ENCODE data around the gene TMEM179.

Gene TMEM179

DNA sequence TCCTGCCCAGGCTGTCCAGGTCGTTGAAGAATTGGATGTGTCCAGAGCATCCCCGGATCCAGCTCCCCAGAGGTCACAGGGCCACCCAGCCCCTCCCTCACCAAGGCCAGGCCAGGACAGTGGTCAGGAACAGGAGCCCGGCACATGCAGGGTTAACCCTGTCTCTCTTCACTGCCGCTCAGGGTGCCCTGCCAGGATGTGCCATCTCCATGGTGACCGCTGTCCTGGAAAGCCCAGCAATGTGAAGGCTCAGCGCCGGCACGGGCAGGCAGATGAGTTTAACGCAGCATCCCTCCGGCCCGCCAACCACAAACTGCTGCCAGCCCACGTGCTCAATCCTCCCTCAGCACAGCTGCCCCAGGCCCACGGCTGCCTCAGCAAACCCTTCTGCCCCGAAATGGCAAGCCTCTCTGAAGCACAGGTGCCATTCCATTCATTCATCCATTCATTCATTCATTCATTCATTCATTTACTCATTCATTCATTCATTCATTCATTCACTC, 4.4 kb downstream of the TMEM179 start:
- H3K9me3 ChIP-seq (ENCODE audit: control insufficient read depth in 1 of 2, low read length in 2 of 2): no peaks in the 10 kb centered on the region
- H3K4me3 ChIP-seq (ENCODE audit: low read depth in 1 of 2, low read length in 2 of 2): no peak overlapping the region
- H3K4me1 ChIP-seq (ENCODE audit: control insufficient read depth in 1 of 2, insufficient read depth in 2 of 2, low read length in 2 of 2): no peaks in the 10 kb centered on the region
- no peak overlapping the region for H3K9ac ChIP-seq (ENCODE audit: low read depth in 1 of 2, low read length in 2 of 2)
- H3K27me3 ChIP-seq (ENCODE audit: control insufficient read depth in 1 of 2, insufficient read depth in 2 of 2, low read length in 2 of 2): peaks cover 5 to 27% of the 10 kb centered on the region in 2 donors
- no peaks in the 10 kb centered on the region for H3K36me3 ChIP-seq (ENCODE audit: control insufficient read depth in 1 of 2, insufficient read depth in 2 of 2, low read length in 2 of 2)
- H3K27ac ChIP-seq (ENCODE audit: low read depth, low read length): no peak overlapping the region

DNA sequence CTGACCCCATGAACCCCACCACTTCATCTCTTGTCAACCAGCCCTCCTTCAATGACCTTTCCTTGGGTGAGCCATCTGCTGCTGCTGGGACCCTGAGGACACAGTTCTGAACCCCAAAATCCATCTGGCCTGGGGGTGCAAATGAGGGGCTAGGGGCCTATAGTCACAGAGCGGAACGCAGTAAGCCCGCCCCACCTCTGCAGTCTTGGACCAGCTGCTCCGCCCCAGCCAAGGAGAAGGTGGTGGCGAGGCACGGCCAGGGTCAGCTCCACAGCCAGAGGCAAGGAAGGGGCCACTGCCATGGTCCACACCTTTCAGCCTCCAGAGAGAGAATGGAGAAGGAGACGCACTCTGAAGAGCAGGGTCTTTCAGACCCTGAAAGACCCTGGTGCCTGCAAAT, 5.1 kb downstream of the TMEM179 start:
- Histone ChIP-seq H3K4me1 (ENCODE audit: control insufficient read depth in 1 of 2, insufficient read depth in 2 of 2, low read length in 2 of 2) (no peaks in the 10 kb centered on the region), H3K4me3 (ENCODE audit: low read depth in 1 of 2, low read length in 2 of 2) (no peak overlapping the region), H3K36me3 (ENCODE audit: control insufficient read depth in 1 of 2, insufficient read depth in 2 of 2, low read length in 2 of 2) (no peaks in the 10 kb centered on the region), H3K27ac (ENCODE audit: low read depth, low read length) (no peak overlapping the region), H3K9me3 (ENCODE audit: control insufficient read depth in 1 of 2, low read length in 2 of 2) (no peaks in the 10 kb centered on the region), H3K9ac (ENCODE audit: low read depth in 1 of 2, low read length in 2 of 2) (no peak overlapping the region), H3K27me3 (ENCODE audit: control insufficient read depth in 1 of 2, insufficient read depth in 2 of 2, low read length in 2 of 2) (peaks cover 0 to 21% of the 10 kb centered on the region in 2 donors)

DNA sequence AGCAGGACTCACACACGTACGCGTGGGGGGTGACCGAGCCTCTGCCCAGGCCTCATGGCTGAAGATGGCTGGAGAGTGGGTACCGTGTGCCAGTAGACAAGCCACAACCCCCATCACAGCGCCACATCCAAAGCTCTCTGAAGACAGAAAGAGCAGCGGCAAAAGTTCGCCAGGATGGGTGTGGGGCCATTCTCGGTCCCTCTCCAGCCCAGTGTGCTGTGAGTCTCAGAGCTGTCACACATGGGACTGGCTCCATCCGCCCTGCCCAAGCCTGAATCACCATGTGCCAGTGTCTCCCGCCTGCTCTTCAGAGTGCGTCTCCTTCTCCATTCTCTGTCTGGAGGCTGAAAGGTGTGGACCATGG, 5.7 kb downstream of the TMEM179 start:
- Histone ChIP-seq H3K9me3 (ENCODE audit: control insufficient read depth in 1 of 2, low read length in 2 of 2) (no peaks in the 10 kb centered on the region), H3K27ac (ENCODE audit: low read depth, low read length) (no peak overlapping the region), H3K27me3 (ENCODE audit: control insufficient read depth in 1 of 2, insufficient read depth in 2 of 2, low read length in 2 of 2) (peaks cover 0 to 17% of the 10 kb centered on the region in 2 donors), H3K9ac (ENCODE audit: low read depth in 1 of 2, low read length in 2 of 2) (no peak overlapping the region), H3K4me3 (ENCODE audit: low read depth in 1 of 2, low read length in 2 of 2) (no peak overlapping the region), H3K4me1 (ENCODE audit: control insufficient read depth in 1 of 2, insufficient read depth in 2 of 2, low read length in 2 of 2) (no peaks in the 10 kb centered on the region), H3K36me3 (ENCODE audit: control insufficient read depth in 1 of 2, insufficient read depth in 2 of 2, low read length in 2 of 2) (no peaks in the 10 kb centered on the region)

DNA sequence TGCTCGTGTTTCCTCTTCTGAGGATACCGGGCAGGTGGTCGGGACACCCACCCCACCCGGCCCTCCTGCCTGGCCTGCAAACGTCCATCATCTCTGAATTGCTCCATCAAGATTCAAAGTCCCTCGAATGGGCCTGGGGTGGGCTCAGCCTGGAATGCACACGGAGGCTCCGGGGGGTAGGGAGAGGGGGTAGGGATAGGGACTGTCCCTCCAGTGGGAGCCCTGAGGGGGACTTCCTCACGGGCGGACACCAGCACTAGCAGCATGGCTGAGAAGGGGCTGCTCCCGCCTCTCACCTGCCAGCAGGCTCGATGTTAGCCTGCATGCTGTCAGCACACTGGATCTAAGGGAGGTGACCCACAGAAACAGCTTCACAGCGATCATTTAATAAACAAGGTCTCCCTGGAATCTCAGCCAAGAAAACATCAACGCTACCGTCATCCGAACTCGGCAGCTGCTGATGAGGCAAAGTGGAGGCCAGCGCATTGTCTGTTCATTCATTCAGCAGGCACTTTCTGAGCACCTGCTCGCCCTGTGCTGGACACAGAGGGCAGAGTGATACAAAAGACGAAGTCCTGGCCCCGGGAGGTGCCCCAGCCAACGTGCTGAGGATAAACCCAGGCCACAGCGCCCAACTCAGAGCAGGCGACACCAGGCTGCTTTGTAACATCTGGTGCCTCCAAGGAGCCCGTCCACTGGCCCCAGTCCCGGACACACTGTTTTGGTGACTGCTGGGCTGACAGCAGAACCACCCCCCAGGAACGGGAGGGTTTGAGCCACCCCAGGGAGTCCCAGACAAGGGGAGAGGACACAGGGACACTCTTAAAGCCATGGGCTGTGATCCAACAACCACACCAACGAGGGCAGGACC, 6.3 kb downstream of the TMEM179 start:
- no peak overlapping the region for H3K9ac ChIP-seq (ENCODE audit: low read depth in 1 of 2, low read length in 2 of 2)
- H3K4me1 ChIP-seq (ENCODE audit: control insufficient read depth in 1 of 2, insufficient read depth in 2 of 2, low read length in 2 of 2): no peaks in the 10 kb centered on the region
- H3K9me3 ChIP-seq (ENCODE audit: control insufficient read depth in 1 of 2, low read length in 2 of 2): no peaks in the 10 kb centered on the region
- H3K36me3 ChIP-seq (ENCODE audit: control insufficient read depth in 1 of 2, insufficient read depth in 2 of 2, low read length in 2 of 2): no peaks in the 10 kb centered on the region
- H3K27ac ChIP-seq (ENCODE audit: low read depth, low read length): no peak overlapping the region
- H3K4me3 ChIP-seq (ENCODE audit: low read depth in 1 of 2, low read length in 2 of 2): no peak overlapping the region
- H3K27me3 ChIP-seq (ENCODE audit: control insufficient read depth in 1 of 2, insufficient read depth in 2 of 2, low read length in 2 of 2): peaks cover 0 to 13% of the 10 kb centered on the region in 2 donors

DNA sequence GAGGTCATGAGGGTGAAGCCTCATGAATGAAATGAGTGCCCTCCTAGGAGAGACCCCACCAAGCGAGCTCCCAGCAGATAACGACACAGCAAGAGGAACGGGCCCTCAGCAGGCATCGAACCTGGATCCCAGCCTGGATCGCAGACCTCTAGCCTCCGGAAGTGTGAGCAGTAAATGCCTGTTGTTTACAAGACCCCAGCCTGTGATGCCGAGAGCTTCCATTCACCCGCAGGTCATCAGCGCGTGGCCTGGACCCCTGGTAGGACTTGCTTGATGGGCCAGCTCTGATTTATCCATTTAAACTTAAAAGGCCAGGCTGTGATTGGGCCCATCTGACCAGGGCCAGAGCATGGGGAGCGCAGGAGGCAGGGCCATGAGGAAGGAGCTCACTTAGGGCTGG, 7.0 kb downstream of the TMEM179 start:
- H3K27ac ChIP-seq (ENCODE audit: low read depth, low read length): no peak overlapping the region
- peaks cover 0 to 13% of the 10 kb centered on the region in 2 donors for H3K27me3 ChIP-seq (ENCODE audit: control insufficient read depth in 1 of 2, insufficient read depth in 2 of 2, low read length in 2 of 2)
- H3K36me3 ChIP-seq (ENCODE audit: control insufficient read depth in 1 of 2, insufficient read depth in 2 of 2, low read length in 2 of 2): no peaks in the 10 kb centered on the region

DNA sequence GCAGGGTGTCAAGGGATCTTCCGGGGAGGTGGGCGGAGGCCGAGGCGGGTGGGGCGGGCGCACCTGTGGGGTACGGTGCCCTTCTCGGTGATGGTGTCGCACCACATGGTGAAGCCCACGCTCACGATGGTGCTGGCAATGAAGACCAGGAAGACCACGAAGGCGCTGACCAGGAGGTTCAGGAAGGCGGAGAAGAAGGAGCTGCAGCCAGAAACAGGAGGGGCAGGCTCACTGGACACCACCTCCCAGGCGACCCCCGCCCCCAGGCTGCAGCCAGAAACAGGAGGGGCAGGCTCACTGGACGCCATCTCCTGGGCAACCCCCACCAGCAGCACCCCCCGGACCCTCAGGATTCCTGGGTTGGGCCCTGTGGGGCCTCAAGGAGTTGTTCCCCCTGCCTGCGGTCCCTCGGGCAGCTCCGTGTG, 7.6 kb downstream of the TMEM179 start:
- Histone ChIP-seq H3K9ac (ENCODE audit: low read depth in 1 of 2, low read length in 2 of 2) (no peak overlapping the region), H3K27ac (ENCODE audit: low read depth, low read length) (no peak overlapping the region), H3K9me3 (ENCODE audit: control insufficient read depth in 1 of 2, low read length in 2 of 2) (no peaks in the 10 kb centered on the region), H3K27me3 (ENCODE audit: control insufficient read depth in 1 of 2, insufficient read depth in 2 of 2, low read length in 2 of 2) (peaks cover 0 to 10% of the 10 kb centered on the region in 2 donors), H3K4me1 (ENCODE audit: control insufficient read depth in 1 of 2, insufficient read depth in 2 of 2, low read length in 2 of 2) (no peaks in the 10 kb centered on the region), H3K36me3 (ENCODE audit: control insufficient read depth in 1 of 2, insufficient read depth in 2 of 2, low read length in 2 of 2) (no peaks in the 10 kb centered on the region), H3K4me3 (ENCODE audit: low read depth in 1 of 2, low read length in 2 of 2) (no peak overlapping the region)

More for the DNA sequence above, 7.0 kb downstream of the TMEM179 start:
- H3K4me3 ChIP-seq (ENCODE audit: low read depth in 1 of 2, low read length in 2 of 2): no peak overlapping the region
- H3K4me1 ChIP-seq (ENCODE audit: control insufficient read depth in 1 of 2, insufficient read depth in 2 of 2, low read length in 2 of 2): no peaks in the 10 kb centered on the region
- no peak overlapping the region for H3K9ac ChIP-seq (ENCODE audit: low read depth in 1 of 2, low read length in 2 of 2)
- H3K9me3 ChIP-seq (ENCODE audit: control insufficient read depth in 1 of 2, low read length in 2 of 2): no peaks in the 10 kb centered on the region

DNA sequence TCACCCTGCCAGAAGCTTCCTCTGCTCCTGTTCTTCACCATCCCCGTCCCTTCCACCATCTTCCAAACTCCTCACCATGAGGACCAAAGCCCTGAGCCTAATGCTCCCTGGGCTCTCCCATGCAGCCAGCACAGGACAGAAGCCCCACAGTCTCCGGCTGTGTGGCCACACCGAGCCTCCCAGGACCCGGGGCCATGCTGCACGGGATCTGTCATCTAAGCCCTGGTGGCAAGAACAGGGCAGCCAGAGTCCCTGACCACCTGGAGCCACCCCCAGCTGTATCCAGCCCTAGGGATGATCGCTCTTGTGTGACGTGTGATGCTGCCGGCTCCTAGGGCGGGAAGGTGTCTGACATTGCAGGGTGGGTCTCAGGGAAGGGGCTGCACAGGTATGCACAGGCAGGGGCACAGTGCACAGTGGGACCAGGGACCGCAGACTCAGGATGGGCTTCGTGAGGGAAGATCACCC, 8.1 kb downstream of the TMEM179 start:
- no peaks in the 10 kb centered on the region for H3K4me1 ChIP-seq (ENCODE audit: control insufficient read depth in 1 of 2, insufficient read depth in 2 of 2, low read length in 2 of 2)
- no peak overlapping the region for H3K4me3 ChIP-seq (ENCODE audit: low read depth in 1 of 2, low read length in 2 of 2)
- no peak overlapping the region for H3K9ac ChIP-seq (ENCODE audit: low read depth in 1 of 2, low read length in 2 of 2)
- no peak overlapping the region for H3K27ac ChIP-seq (ENCODE audit: low read depth, low read length)
- H3K9me3 ChIP-seq (ENCODE audit: control insufficient read depth in 1 of 2, low read length in 2 of 2): no peaks in the 10 kb centered on the region
- H3K36me3 ChIP-seq (ENCODE audit: control insufficient read depth in 1 of 2, insufficient read depth in 2 of 2, low read length in 2 of 2): no peaks in the 10 kb centered on the region
- peaks cover 0 to 10% of the 10 kb centered on the region in 2 donors for H3K27me3 ChIP-seq (ENCODE audit: control insufficient read depth in 1 of 2, insufficient read depth in 2 of 2, low read length in 2 of 2)

DNA sequence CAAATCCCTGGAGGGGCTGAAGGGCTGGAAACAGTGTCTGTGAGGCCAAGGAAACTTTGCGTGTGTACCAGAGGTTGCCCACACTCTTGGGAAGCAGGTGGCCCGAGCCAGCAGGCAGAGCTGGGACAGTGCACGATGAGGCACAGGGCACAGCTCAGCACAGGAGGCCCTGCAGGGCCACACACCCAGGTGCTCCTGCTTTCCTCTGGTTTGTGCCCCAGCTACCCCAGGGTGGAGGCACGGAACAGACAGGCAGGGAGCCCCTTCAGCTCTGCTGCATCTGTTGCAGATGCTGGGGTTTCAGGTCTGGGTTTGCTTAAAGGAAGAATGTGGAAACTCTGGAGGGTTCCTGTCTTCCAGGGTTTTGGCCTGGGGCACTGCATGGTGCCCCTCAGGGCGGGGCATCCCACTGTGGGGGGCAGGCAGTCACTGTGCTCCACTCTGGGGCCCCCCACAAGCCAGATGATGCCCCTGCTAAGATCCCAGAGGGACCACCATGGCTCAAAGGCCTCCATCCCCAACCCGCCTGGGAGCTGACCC, 8.6 kb downstream of the TMEM179 start:
- H3K27ac ChIP-seq (ENCODE audit: low read depth, low read length): no peak overlapping the region
- H3K4me3 ChIP-seq (ENCODE audit: low read depth in 1 of 2, low read length in 2 of 2): no peak overlapping the region
- no peaks in the 10 kb centered on the region for H3K4me1 ChIP-seq (ENCODE audit: control insufficient read depth in 1 of 2, insufficient read depth in 2 of 2, low read length in 2 of 2)
- peaks cover 0 to 5% of the 10 kb centered on the region in 2 donors for H3K27me3 ChIP-seq (ENCODE audit: control insufficient read depth in 1 of 2, insufficient read depth in 2 of 2, low read length in 2 of 2)
- no peak overlapping the region for H3K9ac ChIP-seq (ENCODE audit: low read depth in 1 of 2, low read length in 2 of 2)
- H3K9me3 ChIP-seq (ENCODE audit: control insufficient read depth in 1 of 2, low read length in 2 of 2): no peaks in the 10 kb centered on the region
- no peaks in the 10 kb centered on the region for H3K36me3 ChIP-seq (ENCODE audit: control insufficient read depth in 1 of 2, insufficient read depth in 2 of 2, low read length in 2 of 2)

DNA sequence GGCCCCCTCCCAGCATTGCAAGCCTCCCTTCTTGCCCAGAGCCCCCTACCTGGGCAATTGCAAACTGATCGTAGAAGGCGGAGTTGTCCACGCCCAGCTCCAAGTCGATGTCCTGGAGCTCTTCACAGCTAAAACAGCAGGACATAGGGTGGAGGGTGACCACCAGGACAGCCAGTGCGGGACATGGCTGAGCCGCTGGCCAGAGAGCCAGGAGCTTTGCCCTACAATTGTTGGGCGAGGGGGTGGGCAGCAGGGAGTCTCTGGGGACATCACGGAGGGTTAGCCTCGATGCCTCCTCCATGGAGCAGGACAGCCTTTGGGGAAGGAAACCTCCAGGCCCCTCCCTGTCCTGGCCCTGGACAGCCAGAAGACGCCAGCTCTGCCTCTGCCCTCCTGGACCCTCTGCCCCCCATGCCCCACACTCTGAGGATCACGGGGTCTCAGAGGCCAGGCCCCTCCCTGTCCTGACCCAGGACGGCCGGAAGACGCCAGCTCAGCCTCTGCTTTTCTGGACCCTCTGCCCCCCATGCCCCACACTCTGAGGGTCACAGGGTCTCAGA, 9.4 kb downstream of the TMEM179 start:
- Histone ChIP-seq H3K27me3 (ENCODE audit: control insufficient read depth in 1 of 2, insufficient read depth in 2 of 2, low read length in 2 of 2) (no peaks in the 10 kb centered on the region), H3K27ac (ENCODE audit: low read depth, low read length) (no peak overlapping the region), H3K4me3 (ENCODE audit: low read depth in 1 of 2, low read length in 2 of 2) (no peak overlapping the region), H3K4me1 (ENCODE audit: control insufficient read depth in 1 of 2, insufficient read depth in 2 of 2, low read length in 2 of 2) (no peaks in the 10 kb centered on the region), H3K36me3 (ENCODE audit: control insufficient read depth in 1 of 2, insufficient read depth in 2 of 2, low read length in 2 of 2) (no peaks in the 10 kb centered on the region), H3K9me3 (ENCODE audit: control insufficient read depth in 1 of 2, low read length in 2 of 2) (no peaks in the 10 kb centered on the region), H3K9ac (ENCODE audit: low read depth in 1 of 2, low read length in 2 of 2) (no peak overlapping the region)

Data from duodenal mucosa (tissue), 2 donors.